ENCODE measurements around the gene ADGRV1.
"Not testable (repeated sequence)": the region's sequence is repeated elsewhere in the genome, so short reads cannot be mapped to it uniquely, and the experiment has no call there.

Gene ADGRV1

GRCh38 chr5:90571147-90571773 is 12.7 kb downstream of the ADGRV1 start:
- no peak overlapping the region for H3K4me3 ChIP-seq (ENCODE audit: low read depth, low read length)
- TF ChIP-seq CTCF (IDR thresholded peaks at IDR 0.05; ENCODE audit: low read depth, low read length, missing control alignments), result no peak
- DNase-seq (ENCODE audit: low read depth), result no peak

- H3K4me3 ChIP-seq (ENCODE audit: low read depth, low read length), result no peak overlapping the region
- no peak for TF ChIP-seq CTCF (IDR thresholded peaks at IDR 0.05; ENCODE audit: low read depth, low read length, missing control alignments)
- no peak for DNase-seq (ENCODE audit: low read depth)
These were observed 17.1 kb downstream of the ADGRV1 start for GRCh38 chr5:90575712-90576111.

- not testable (repeated sequence) for DNase-seq (ENCODE audit: low read depth)
These were observed 18.0 kb downstream of the ADGRV1 start for GRCh38 chr5:90576566-90576965.

GRCh38 chr5:90579905-90580304 is 21.3 kb downstream of the ADGRV1 start:
- DNase-seq (ENCODE audit: low read depth); H3K4me3 ChIP-seq (ENCODE audit: low read depth, low read length): not testable (repeated sequence)

More at GRCh38 chr5:90576566-90576965, 18.0 kb downstream of the ADGRV1 start:
- not testable (repeated sequence) for H3K4me3 ChIP-seq (ENCODE audit: low read depth, low read length)

- TF ChIP-seq CTCF (IDR thresholded peaks at IDR 0.05; ENCODE audit: low read depth, low read length, missing control alignments), result no peak
- H3K4me3 ChIP-seq (ENCODE audit: low read depth, low read length), result no peak overlapping the region
- no peak for DNase-seq (ENCODE audit: low read depth)
These were observed 23.4 kb downstream of the ADGRV1 start for GRCh38 chr5:90581956-90582355.

- no peak for TF ChIP-seq CTCF (IDR thresholded peaks at IDR 0.05; ENCODE audit: low read depth, low read length, missing control alignments)
- no peak overlapping the region for H3K4me3 ChIP-seq (ENCODE audit: low read depth, low read length)
- DNase-seq (ENCODE audit: low read depth), result no peak
These were observed 26.9 kb downstream of the ADGRV1 start for GRCh38 chr5:90585337-90585986.

- no peak for TF ChIP-seq CTCF (IDR thresholded peaks at IDR 0.05; ENCODE audit: low read depth, low read length, missing control alignments)
- no peak overlapping the region for H3K4me3 ChIP-seq (ENCODE audit: low read depth, low read length)
- DNase-seq (ENCODE audit: low read depth), result no peak
These were observed 27.9 kb downstream of the ADGRV1 start for GRCh38 chr5:90586469-90586868.

GRCh38 chr5:90590170-90590569 is 31.6 kb downstream of the ADGRV1 start:
- no peak for DNase-seq (ENCODE audit: low read depth)
- no peak overlapping the region for H3K4me3 ChIP-seq (ENCODE audit: low read depth, low read length)
- TF ChIP-seq CTCF (IDR thresholded peaks at IDR 0.05; ENCODE audit: low read depth, low read length, missing control alignments), result no peak

GRCh38 chr5:90593083-90593482 is 34.5 kb downstream of the ADGRV1 start:
- not testable (repeated sequence) for H3K4me3 ChIP-seq (ENCODE audit: low read depth, low read length); DNase-seq (ENCODE audit: low read depth)

GRCh38 chr5:90595766-90596165 is 37.2 kb downstream of the ADGRV1 start:
- H3K4me3 ChIP-seq (ENCODE audit: low read depth, low read length); DNase-seq (ENCODE audit: low read depth): not testable (repeated sequence)

Measured in GM12864 (cell line).